NCI-H226 (cell line): ENCODE data around the gene UBR7.
A peak's percentile ranks its signal among the peaks of the same experiment; 100 is the strongest.
"Not testable (repeated sequence)": the region's sequence is repeated elsewhere in the genome, so short reads cannot be mapped to it uniquely, and the experiment has no call there.

ENCODE experiments used
- DNase-seq: peaks from one replicate; pipeline ENCODE4 v3.0.0-alpha.2; 2015

Gene UBR7, protein sequence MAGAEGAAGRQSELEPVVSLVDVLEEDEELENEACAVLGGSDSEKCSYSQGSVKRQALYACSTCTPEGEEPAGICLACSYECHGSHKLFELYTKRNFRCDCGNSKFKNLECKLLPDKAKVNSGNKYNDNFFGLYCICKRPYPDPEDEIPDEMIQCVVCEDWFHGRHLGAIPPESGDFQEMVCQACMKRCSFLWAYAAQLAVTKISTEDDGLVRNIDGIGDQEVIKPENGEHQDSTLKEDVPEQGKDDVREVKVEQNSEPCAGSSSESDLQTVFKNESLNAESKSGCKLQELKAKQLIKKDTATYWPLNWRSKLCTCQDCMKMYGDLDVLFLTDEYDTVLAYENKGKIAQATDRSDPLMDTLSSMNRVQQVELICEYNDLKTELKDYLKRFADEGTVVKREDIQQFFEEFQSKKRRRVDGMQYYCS

DNA sequence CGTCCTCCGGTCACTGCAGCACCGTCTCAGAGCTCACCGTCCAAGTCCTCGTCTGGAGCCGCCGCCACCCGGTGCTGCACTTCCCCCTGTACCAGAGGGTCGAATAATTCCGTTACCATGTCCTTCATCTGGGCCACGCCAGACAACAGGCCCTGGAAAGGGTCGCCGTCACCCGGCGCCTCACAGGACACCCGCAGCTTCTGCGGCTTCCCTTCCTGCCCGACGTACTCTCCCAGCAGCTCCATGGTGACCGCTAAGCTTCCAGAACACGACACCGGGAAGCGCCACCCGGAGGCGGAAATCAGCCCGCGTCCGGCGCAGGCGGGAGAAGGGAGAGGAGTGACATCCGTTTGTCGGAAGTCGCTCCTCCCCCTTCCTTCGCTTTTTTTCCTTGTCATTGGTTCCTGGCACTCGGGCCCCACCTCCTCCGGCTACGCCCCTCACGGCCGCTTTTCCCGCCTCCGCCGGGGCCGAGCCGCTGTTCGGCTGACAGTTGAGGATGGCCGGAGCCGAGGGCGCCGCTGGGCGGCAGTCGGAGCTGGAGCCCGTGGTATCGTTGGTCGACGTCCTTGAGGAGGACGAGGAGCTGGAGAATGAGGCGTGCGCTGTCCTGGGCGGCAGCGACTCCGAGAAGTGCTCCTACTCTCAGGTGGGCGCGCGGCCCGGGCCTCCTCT, at the start of gene UBR7, which contains the start of gene GON7:
UBR7 (plus strand) TSS at position 464 of the 675 bp plus-strand sequence; CDS start at position 500, 36 bp downstream.
GON7 (minus strand) TSS at position 273 of the 675 bp plus-strand sequence; CDS start at position 245, 28 bp downstream.
- DNase-seq: peak; percentile 93

DNA sequence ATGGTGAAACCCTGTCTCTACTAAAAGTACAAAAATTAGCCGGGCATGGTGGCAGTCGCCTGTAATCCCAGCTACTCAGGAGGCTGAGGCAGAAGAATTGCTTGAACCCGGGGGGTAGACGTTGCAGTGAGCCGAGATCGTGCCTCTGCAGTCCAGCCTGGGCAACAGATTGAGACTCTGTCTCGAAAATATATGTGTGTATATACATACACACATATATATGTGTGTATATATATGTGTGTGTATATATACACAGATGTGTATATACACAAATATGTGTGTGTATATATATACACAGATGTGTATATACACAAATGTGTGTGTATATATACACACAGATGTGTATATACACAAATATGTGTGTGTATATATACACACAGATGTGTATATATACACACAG, 48.7 kb upstream of the UBR7 start:
- not testable (repeated sequence) for DNase-seq

DNA sequence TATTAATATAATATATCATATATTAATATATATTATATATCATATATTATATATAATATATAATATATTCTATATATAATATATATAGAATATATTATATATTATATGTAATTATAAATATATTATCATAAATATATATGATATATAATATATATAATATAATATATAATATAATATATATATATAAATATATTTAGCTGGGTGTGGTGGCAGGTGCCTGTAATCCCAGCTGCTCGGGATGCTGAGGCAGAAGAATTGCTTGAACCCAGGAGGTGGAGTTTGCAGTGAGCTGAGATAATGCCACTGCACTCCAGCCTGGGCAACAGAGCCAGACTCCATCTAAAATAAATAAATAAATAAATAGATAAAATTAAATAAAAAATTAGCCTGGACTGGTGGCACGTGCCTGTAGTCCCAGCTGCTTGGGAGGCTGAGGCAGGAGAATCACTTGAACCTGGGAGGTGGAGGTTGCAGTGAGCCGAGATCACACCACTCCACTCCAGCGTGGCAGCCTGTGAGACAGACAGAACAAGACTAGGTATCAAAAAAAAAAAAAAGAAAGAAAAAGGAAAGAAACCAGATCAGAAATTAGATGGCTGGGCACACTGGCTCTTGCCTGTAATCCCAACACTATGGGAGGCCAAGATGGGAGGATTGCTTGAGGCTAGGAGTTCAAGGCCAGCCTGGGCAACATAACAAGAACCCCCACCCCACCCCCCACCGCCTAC, 47.3 kb upstream of the UBR7 start:
- not testable (repeated sequence) for DNase-seq

DNA sequence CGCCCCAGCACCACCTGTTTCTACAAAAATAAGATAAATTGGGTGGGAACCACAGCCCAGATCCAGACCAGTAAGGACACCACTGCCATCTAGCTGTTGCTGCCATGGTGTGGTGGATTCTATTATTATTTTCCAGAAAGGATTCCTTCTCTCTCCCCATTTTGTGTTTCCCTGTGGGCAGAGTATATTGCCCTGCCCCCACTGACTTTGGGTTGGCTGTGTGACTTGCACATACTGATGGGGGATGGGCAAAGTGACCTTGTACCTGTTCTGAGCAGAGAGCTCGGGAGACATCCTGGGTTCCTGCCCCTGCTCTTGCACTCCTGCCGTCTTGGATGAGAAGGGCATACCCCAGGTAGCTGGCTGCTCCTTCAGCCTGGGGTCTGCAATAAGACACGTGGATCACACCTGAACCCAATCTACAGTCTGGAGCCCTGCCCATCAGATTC, 46.7 kb upstream of the UBR7 start:
- DNase-seq: no peak

DNA sequence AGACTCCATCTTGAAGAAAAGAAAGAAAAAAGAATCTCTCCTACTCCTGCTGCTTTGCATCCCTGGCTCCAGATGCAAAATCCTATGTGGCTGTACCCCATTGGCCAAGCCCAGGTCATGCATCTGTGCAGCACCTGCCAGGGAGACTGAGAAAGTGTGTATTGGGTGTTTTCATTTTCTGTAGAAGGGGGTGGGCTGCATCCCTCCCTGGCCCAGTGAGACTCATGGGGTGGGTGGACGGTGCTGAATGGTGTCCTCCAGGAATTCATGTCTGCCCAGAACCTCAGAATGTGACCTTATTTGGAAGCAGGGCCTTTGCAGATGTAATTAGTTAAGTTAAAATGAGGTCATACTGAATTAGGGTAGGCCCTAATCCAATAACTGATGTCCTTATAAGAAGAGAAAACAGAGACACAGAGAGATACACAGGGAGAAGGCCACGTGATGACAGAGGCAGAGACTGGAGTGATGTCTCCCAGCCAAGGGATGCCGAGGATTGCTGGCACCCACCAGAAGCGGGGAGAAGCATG, 45.6 kb upstream of the UBR7 start:
- no peak for DNase-seq

DNA sequence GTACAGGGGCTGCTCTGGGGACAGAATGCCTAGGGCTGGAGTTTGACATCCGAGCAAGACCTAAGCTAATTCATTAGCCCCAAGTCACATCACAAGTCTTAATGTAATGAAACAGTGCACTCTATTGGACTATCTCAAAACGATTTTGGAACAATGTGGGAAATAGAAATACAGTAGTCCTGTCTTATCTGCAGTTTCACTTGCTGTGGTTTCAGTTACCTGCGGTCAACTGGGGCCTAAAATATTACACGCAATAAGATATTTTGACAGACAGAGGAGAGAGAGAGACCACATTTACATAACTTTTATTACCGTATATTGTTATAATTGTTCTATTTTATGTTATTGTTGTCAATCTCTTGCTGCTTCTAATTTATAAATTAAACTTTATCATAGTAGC, 43.5 kb upstream of the UBR7 start:
- DNase-seq: no peak

DNA sequence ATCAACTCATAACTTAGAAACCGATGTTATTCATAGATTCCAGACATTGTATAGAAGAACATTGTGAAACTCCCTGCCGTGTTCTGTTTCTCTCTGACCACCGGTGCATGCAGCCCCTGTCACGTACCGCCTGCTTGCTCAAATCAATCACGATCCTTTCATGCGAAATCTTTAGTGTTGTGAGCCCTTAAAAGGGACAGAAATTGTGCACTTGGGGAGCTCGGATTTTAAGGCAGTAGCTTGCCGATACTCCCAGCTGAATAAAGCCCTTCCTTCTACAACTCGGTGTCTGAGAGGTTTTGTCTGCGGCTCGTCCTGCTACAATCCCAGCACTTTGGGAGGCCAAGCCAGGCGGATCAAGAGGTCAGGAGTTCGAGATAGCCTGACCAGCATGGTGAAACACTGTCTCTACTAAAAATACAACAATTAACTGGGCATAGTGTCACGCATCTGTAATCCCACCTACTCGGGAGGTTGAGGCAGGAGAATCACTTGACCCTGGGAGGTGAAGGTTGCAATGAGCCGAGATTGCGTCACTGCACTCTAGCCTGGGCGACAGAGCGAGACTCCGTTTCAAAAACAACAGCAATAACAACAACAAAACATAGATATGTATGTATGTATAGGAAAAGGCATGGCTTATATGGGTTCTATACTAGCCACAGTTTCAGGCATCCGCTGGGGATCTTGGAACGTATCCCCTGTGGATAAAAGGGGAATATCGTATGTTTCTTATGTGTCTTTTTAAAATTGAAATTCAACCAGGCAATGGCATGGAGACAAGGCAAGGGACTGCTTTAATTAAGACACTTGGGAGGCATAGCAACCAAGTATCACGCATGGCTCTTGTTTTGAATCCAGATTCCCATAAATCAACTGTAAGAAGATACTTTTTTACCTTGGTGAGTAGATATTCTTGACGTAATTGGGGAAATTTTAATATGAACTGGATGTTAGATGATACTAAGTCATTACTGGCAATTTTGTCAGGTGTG, 41.5 kb upstream of the UBR7 start:
- DNase-seq: not testable (repeated sequence)

DNA sequence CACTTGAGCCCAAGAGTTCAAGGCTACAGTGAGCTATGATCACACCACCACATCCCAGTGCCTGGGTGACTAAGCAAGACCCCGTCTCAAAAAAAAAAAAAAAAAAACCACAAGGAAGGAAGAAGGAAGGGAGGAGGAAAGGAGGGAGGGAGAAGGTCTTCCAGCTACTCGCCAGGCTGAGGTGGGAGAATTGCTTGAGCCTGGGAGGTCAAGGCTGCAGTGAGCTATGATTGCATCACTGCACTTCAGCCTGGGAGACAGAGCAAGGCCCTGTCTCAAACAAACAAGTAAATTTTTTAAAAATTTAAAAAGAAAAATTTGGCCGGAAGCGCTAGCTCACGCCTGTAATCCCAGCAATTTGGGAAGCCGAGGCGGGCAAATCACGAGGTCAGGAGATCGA, 38.4 kb upstream of the UBR7 start:
- not testable (repeated sequence) for DNase-seq

DNA sequence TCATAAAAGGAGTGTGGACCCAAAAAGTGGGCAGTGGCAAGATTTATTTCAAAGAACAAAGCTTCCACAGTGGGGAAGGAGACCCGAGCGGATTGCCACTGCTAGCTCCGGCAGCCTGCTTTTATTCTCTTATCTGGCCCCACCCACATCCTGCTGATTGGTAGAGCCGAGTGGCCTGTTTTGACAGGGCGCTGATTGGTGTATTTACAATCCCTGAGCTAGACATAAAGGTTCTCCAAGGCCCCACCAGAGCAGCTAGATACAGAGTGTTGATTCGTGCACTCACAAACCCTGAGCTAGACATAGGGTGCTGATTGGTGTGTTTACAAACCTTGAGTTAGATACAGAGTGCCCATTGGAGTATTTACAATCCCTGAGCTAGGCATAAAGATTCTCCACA, 37.4 kb upstream of the UBR7 start:
- not testable (repeated sequence) for DNase-seq

DNA sequence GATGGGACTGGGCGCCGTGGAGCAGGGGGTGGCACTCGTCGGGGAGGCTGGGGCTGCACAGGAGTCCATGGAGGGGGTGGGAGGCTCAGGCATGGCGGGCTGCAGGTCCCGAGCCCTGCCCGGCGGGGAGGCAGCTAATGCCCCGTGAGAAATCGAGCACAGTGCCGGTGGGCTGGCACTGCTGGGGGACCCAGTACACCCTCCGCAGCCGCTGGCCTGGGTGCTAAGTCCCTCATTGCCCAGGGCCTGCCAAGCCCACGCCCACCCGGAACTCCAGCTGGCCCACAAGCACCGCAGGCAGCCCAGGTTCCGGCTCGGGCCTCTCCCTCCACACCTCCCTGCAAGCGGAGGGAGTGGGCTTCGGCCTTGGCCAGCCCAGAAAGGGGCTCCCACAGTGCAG, 36.9 kb upstream of the UBR7 start:
- not testable (repeated sequence) for DNase-seq

DNA sequence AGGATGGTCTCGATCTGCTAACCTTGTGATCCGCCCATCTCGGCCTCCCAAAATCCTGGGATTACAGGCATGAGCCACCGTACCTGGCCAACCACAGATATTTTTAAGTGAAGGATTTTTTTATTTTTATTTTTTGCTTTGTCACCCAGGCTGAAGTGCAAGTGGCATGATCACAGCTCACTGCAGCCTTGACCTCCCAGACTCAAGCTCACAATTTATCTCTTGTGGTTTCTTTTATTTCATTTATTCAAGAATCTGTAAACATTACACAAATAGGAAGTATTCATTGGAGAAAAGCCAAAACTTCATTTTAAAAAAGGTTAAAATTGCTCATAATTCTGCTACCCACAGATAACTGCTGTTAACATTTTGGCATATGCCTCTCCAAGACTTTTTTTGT, 35.7 kb upstream of the UBR7 start:
- no peak for DNase-seq

DNA sequence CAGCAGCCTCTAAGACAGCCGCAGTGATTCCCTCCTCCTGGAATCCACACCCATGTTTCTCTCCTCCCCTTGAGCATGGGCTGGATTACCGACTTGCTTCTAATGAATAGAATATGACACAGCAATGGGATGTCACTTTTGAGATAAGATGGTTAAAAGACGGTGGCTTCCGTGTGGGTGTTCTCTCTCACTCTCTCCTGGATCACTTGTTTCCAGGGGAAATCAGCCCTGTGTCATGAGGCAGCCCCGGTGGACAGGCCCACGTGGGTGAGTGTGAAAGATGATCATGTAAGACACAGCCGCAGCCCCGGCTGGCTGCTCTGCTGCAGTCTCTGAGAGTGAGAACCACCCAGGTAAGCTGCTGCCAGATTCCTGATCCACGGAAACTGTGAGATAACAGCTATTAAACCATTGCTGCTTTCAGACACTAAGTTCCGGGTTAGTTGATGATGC, 33.1 kb upstream of the UBR7 start:
- DNase-seq: no peak

DNA sequence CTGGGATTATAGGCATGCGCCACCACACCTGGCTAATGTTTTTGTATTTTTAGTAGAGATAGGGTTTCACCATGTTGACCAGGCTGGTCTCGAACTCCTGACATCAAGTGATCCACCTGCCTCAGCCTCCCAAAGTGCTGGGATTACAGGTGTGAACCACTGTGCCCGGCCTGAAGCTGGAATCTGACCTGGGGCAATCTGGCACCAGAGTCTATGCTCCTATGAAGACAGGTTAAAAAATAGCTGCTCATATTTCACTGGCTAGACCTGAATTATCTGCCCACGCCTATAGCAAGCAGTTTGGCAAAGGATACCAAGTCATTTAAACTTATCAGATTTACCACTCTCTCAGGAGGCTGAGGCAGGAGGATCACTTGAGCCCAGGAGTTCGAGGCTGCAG, 32.3 kb upstream of the UBR7 start:
- not testable (repeated sequence) for DNase-seq

DNA sequence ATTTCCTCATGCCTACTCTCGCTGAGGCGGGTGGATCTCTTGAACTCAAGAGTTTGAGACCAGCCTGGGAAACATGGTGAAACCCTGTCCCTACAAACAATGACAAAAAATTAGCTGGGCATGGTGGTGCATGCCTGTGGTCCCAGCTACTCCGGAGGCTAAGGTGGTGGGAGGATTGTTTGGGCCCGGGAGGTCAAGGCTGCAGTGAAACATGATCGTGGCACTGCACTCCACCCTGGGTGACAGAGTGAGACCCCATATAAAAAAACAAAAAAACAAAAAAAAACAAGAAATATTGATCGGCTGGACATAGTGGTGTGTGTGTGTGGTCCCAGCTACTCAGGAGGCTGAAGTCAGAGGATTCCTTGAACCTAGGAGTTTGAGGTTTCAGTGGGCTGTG, 31.6 kb upstream of the UBR7 start:
- no peak for DNase-seq

DNA sequence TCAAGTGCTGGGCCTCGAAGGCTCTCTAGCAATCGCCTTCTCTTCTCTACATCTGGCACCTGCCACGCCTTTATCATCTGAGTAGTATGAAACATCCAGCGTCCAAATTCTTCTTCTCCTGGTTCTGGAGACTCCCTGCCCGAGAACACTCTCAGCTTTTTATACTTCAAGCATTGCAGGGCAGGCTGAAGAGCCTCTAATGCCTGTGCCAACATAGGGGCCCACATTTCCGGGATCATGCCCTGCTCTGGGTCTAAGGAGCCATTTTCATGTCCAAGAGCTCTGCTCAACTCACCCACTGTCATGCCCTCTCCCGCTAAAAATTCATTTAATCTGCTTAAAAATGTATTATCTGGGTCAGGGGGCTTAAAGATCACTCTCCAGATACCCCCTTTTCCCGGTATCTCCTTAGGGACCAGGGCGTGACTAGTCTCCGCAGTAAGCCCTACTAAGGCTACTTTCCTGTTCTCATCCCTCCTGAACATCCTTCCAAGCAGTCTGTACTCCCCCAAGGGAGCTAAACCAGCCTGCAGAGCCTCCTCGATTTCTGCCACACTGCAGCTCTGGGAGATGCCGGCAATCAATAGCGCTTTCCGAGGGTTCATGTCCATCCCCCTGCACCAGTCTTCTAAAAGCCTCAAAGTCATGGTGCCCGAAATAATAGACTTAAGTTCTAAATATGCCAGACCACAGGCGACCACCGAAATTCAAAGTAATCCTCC, 23.3 kb upstream of the UBR7 start:
- no peak for DNase-seq

DNA sequence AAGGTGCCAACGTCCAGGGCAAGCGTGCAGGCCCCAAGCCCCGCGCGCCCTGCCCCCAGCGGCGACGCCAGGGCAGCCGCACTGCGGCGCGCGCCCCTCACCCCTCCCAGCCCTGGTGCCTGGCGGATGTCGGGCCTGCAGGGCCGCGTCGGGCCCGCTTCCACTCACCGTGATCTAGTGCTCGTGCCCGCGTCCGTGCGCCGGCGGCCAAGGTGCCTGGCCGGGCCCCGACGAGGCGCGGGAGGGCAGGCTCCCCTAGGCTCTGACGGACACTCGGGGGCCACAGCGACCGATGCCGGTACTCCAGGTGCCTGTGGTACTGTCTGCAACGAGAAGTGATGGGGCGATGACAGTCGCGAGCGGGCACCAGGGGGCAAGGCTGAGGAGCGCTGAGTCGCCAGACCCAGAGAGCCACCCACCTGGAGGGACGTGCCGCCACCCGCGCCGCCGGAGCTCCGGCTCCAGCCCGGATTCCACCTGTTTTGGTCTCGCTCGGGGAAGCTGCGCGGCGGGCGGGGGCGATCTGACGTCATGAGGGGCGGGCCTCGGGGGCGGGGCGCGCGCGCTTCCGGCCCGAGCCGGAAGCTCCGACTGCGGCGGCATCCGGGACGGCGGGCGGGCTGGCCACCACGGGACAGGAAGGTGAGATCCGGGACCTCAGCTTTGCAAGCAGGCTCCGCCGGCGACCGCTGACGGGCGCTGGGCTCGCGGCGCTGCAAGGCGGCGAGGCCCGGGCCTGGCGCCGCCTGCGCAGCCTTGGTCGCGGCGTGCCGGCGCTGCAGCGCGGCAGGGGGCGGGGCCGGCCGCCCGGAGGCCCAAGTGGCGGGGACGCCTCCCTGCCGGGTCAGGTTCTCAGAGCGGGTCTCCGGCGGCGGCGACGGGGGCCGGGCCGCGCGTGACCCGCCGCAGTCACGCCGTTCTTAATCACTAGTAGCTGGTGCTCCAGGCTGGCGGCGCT, 22.4 kb upstream of the UBR7 start, which contains the start of the genes LYSET and MOAP1:
LYSET (plus strand) TSS at position 927 of the 958 bp plus-strand sequence. CDS start 89 bp downstream, outside the sequence.
MOAP1 (minus strand) TSS at position 507 of the 958 bp plus-strand sequence. CDS start 655 bp downstream, outside the sequence.
- peak; percentile 57 for DNase-seq

DNA sequence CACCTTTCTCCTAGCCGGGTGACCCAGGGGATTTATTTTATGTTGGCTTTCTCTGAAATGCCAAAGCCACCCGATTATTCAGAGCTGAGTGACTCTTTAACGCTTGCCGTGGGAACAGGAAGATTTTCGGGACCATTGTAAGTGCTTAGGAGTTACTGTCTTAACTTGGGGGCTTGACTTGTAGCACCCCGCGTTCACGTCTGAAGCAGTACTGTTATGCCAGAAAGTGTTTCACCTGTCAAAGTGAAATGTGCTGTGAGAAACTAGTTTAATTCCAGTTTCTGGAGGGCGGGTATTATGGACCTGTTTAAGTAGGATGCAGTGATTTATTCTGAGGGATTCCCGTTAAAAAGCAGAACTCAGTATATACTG, 21.7 kb upstream of the UBR7 start:
- DNase-seq: no peak

DNA sequence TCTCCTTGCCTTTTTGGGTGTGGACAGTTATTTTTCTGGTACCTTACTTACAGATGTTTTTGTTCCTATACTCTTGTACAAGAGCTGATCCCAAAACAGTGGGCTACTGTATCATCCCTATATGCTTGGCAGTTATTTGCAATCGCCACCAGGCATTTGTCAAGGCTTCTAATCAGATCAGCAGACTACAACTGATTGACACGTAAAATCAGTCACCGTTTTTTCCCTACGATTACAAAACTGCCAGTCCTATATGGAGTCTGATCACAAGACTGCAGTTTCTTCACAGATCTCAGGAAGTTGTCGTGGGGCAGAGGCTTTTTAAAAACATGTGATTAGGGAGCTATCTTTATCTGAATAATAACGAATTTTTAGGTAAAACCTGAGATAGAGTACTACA, 20.6 kb upstream of the UBR7 start:
- DNase-seq: no peak

DNA sequence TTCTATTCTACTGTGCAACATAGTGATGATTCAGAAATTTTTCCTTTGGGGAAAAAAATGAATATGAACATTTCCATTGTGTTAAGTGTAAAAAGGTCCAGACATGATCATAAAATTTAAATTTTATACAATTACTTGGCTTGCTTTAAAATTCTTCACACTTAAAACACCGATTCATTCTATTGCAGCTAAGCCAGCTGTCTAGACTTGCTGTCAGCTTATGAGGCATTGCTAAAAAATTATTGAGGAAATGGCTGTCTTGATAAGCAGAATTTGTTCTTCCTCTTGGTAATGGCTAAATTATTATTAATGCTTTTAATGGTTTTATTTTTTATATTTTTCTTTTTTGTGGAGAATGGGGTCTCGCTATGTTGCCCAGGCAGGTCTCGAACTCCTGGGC, 20.1 kb upstream of the UBR7 start:
- DNase-seq: no peak
